Measurements from ENCODE around the gene MLEC.

MLEC gene

GRCh38 chr12:120677765-120678473 is 9.0 kb upstream of the MLEC start:
- TF ChIP-seq CTCF (IDR thresholded peaks at IDR 0.05) (no peak), ZFX (IDR thresholded peaks at IDR 0.05; ENCODE audit: borderline replicate concordance) (no peak)
- H3K27ac ChIP-seq, result peak overlapping the region; percentile 76

GRCh38 chr12:120678572-120678971 is 8.4 kb upstream of the MLEC start:
- peak overlapping the region; percentile 76 for H3K27ac ChIP-seq
- TF ChIP-seq CTCF (IDR thresholded peaks at IDR 0.05) (no peak), ZFX (IDR thresholded peaks at IDR 0.05; ENCODE audit: borderline replicate concordance) (no peak)

GRCh38 chr12:120680165-120680738 is 6.7 kb upstream of the MLEC start:
- no peak for TF ChIP-seq CTCF (IDR thresholded peaks at IDR 0.05)
- no peak for TF ChIP-seq ZFX (IDR thresholded peaks at IDR 0.05; ENCODE audit: borderline replicate concordance)
- H3K27ac ChIP-seq, result no peak overlapping the region

GRCh38 chr12:120684523-120684932 is 2.4 kb upstream of the MLEC start:
- peak overlapping the region; percentile 98 for H3K27ac ChIP-seq
- no peak for TF ChIP-seq ZFX (IDR thresholded peaks at IDR 0.05; ENCODE audit: borderline replicate concordance)
- no peak for TF ChIP-seq CTCF (IDR thresholded peaks at IDR 0.05)

- H3K27ac ChIP-seq, result peak overlapping the region; percentile 98
- TF ChIP-seq ZFX (IDR thresholded peaks at IDR 0.05; ENCODE audit: borderline replicate concordance), result no peak
- no peak for TF ChIP-seq CTCF (IDR thresholded peaks at IDR 0.05)
Observed at GRCh38 chr12:120685522-120685921, 1.4 kb upstream of the MLEC start.

GRCh38 chr12:120686151-120686689 is 729 bp upstream of the MLEC start:
- peak overlapping the region; percentile 98 for H3K27ac ChIP-seq
- TF ChIP-seq CTCF (IDR thresholded peaks at IDR 0.05), result no peak
- TF ChIP-seq ZFX (IDR thresholded peaks at IDR 0.05; ENCODE audit: borderline replicate concordance), result no peak

Measured in 22Rv1 (cell line).